ENCODE data around the gene KRTAP2-2. TPM values are rescaled to one million over a fixed set of nuclear protein-coding genes. Genes with fewer than 3 reads are reported as not detected.
"Not testable (repeated sequence)": the region's sequence is repeated elsewhere in the genome, so short reads cannot be mapped to it uniquely, and the experiment has no call there.

The KRTAP2-2 gene
- total RNA-seq, 1 experiment from 2014 or later, result not detected

DNA sequence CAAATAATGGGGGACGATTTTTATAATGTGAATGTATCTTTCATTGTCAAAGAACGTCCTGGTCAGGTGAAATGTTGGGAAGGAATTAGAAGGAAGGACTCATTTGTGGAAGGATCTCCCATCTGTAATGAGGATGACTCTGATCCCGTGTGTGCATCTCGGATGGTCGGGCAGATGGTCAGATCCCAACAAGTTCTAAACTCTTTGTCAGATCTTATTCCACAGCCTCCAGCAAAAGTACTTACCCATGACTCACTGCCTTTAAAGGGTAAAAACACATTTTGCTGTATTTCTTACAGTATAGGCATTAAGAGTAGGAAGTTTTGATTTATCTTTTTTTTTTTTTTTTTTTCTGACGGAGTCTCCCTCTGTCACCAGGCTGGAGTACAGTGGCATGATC lies 43.5 kb upstream of the KRTAP2-2 start:
- CTCF ChIA-PET, result no interaction called here
- peak overlapping the region; percentile 58; the same call in 1 of the 2 replicates for H3K27ac ChIP-seq
- intact Hi-C loops (cut with micrococcal nuclease; ENCODE audit: unreplicated experiment), result no loop called here
- H3K36me3 ChIP-seq (ENCODE audit: low read depth), result no peaks in the 10 kb centered on the region
- no peaks in the 10 kb centered on the region for H3K9me2 ChIP-seq (ENCODE audit: insufficient read depth)
- H3K4me1 ChIP-seq (replicated peaks; ENCODE audit: insufficient read depth), result peaks cover 29% of the 10 kb centered on the region
- no peaks in the 10 kb centered on the region for H3K79me2 ChIP-seq (ENCODE audit: low read depth)
- TF ChIP-seq EZH2 (IDR thresholded peaks at IDR 0.05; ENCODE audit: low read depth), result no peak
- TF ChIP-seq, protein P1, sequence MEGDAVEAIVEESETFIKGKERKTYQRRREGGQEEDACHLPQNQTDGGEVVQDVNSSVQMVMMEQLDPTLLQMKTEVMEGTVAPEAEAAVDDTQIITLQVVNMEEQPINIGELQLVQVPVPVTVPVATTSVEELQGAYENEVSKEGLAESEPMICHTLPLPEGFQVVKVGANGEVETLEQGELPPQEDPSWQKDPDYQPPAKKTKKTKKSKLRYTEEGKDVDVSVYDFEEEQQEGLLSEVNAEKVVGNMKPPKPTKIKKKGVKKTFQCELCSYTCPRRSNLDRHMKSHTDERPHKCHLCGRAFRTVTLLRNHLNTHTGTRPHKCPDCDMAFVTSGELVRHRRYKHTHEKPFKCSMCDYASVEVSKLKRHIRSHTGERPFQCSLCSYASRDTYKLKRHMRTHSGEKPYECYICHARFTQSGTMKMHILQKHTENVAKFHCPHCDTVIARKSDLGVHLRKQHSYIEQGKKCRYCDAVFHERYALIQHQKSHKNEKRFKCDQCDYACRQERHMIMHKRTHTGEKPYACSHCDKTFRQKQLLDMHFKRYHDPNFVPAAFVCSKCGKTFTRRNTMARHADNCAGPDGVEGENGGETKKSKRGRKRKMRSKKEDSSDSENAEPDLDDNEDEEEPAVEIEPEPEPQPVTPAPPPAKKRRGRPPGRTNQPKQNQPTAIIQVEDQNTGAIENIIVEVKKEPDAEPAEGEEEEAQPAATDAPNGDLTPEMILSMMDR (conservative IDR thresholded peaks at IDR 0.05), result no peak
- POLR2A ChIA-PET (ENCODE audit: unreplicated experiment), result no interaction called here
- H2AFZ ChIP-seq, result no peak overlapping the region
- no peaks in the 10 kb centered on the region for H3K9me3 ChIP-seq (ENCODE audit: insufficient read depth, low read depth)
- DNase-seq, result no peak
- BruUV-seq (replicated peaks), result no TSS peak
- 0 out of 2 replicates have a peak overlapping the region, but pooled peaks have one; percentile 37 for H3K4me2 ChIP-seq
- no peaks in the 10 kb centered on the region for H3K27me3 ChIP-seq (ENCODE audit: insufficient read depth, low read depth)
- H3F3A ChIP-seq (ENCODE audit: insufficient read depth, low read depth), result peaks cover 7% of the 10 kb centered on the region; the same call in 1 of the 2 replicates
- H3K4me3 ChIP-seq, result no peak overlapping the region
- H4K20me1 ChIP-seq (ENCODE audit: insufficient read depth), result no peaks in the 10 kb centered on the region

DNA sequence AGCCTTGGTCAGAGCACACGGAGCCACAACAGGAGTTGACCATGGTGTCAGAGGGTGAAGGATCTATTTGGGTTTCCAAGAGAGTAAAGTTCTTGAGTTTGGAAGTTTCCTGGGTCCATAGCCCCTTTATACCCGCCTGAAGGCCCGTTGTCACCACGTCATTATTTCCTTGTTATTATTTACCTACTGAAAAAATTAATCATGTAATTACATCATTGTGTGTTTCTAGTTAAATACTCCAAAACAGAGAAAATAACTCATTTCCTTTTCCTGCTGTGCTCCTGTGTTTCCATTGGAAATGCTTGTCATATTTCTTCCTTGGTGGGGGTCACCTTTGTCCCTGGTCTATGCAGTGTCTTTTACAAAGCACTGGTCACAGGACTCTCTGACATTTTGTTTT lies 43.0 kb upstream of the KRTAP2-2 start, which contains the start of gene KRTAP4-8:
Gene KRTAP4-8 (minus strand): TSS at position 101 of the 400 bp plus-strand sequence. CDS start 58 bp downstream, at position 43.
- H3F3A ChIP-seq (ENCODE audit: insufficient read depth, low read depth), result peaks cover 7% of the 10 kb centered on the region; the same call in 1 of the 2 replicates
- H3K4me1 ChIP-seq (replicated peaks; ENCODE audit: insufficient read depth), result peaks cover 29% of the 10 kb centered on the region
- intact Hi-C loops (cut with micrococcal nuclease; ENCODE audit: unreplicated experiment), result no loop called here
- no peak within 1 kb of the TSS for H2AFZ ChIP-seq
- H3K79me2 ChIP-seq (ENCODE audit: low read depth), result no peaks in the 10 kb centered on the region
- no peaks in the 10 kb centered on the region; the same call in 1 of the 2 replicates for H3K9me3 ChIP-seq (ENCODE audit: insufficient read depth, low read depth)
- DNase-seq, result no peak
- CTCF ChIA-PET, result no interaction called here
- H3K9me2 ChIP-seq (ENCODE audit: insufficient read depth), result no peaks in the 10 kb centered on the region
- TF ChIP-seq EZH2 (IDR thresholded peaks at IDR 0.05; ENCODE audit: low read depth), result no peak
- TF ChIP-seq, protein P1 (conservative IDR thresholded peaks at IDR 0.05), result no peak
- H4K20me1 ChIP-seq (ENCODE audit: insufficient read depth), result no peaks in the 10 kb centered on the region
- no peak within 1 kb of the TSS for H3K4me3 ChIP-seq
- POLR2A ChIA-PET (ENCODE audit: unreplicated experiment), result no interaction called here
- H3K27ac ChIP-seq, result peak within 1 kb of the TSS; percentile 58
- no peaks in the 10 kb centered on the region for H3K27me3 ChIP-seq (ENCODE audit: insufficient read depth, low read depth)
- no peaks in the 10 kb centered on the region for H3K36me3 ChIP-seq (ENCODE audit: low read depth)
- peak within 1 kb of the TSS; percentile 37; the same call in 1 of the 2 replicates for H3K4me2 ChIP-seq
- BruUV-seq (replicated peaks), result no TSS peak

DNA sequence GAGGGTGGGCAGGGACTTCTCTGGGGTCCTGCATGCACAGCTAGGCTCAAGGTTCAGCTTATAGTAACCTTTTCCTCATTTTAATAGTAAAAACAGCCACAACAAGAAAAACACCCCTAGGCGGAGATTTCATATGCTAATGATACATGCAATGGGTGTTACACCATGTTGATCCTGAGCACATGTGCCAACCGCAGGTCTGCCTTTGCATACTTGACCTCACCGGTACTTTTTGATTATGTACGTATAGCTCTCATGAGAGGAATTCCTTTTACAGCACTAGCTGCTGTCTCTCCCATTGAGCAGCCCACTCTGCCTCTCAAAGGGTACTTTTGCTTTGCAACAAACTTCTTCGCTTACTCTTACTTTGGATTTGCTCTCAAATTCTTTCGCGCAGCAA lies 41.0 kb upstream of the KRTAP2-2 start:
- H4K20me1 ChIP-seq (ENCODE audit: insufficient read depth), result no peaks in the 10 kb centered on the region
- ChIA-PET CTCF (no interaction called here), POLR2A (ENCODE audit: unreplicated experiment) (no interaction called here)
- no peak overlapping the region for H2AFZ ChIP-seq
- H3F3A ChIP-seq (ENCODE audit: insufficient read depth, low read depth), result peaks cover 7% of the 10 kb centered on the region; the same call in 1 of the 2 replicates
- DNase-seq, result no peak
- intact Hi-C loops (cut with micrococcal nuclease; ENCODE audit: unreplicated experiment), result no loop called here
- H3K79me2 ChIP-seq (ENCODE audit: low read depth), result no peaks in the 10 kb centered on the region
- H3K36me3 ChIP-seq (ENCODE audit: low read depth), result no peaks in the 10 kb centered on the region
- TF ChIP-seq, protein P1 (conservative IDR thresholded peaks at IDR 0.05), result no peak
- no peak for TF ChIP-seq EZH2 (IDR thresholded peaks at IDR 0.05; ENCODE audit: low read depth)
- H3K4me3 ChIP-seq, result no peak overlapping the region
- H3K9me2 ChIP-seq (ENCODE audit: insufficient read depth), result no peaks in the 10 kb centered on the region
- no TSS peak for BruUV-seq (replicated peaks)
- no peak overlapping the region for H3K27ac ChIP-seq
- H3K4me2 ChIP-seq, result no peak overlapping the region
- H3K9me3 ChIP-seq (ENCODE audit: insufficient read depth, low read depth), result no peaks in the 10 kb centered on the region; the same call in 1 of the 2 replicates
- peaks cover 29% of the 10 kb centered on the region for H3K4me1 ChIP-seq (replicated peaks; ENCODE audit: insufficient read depth)
- no peaks in the 10 kb centered on the region for H3K27me3 ChIP-seq (ENCODE audit: insufficient read depth, low read depth)

DNA sequence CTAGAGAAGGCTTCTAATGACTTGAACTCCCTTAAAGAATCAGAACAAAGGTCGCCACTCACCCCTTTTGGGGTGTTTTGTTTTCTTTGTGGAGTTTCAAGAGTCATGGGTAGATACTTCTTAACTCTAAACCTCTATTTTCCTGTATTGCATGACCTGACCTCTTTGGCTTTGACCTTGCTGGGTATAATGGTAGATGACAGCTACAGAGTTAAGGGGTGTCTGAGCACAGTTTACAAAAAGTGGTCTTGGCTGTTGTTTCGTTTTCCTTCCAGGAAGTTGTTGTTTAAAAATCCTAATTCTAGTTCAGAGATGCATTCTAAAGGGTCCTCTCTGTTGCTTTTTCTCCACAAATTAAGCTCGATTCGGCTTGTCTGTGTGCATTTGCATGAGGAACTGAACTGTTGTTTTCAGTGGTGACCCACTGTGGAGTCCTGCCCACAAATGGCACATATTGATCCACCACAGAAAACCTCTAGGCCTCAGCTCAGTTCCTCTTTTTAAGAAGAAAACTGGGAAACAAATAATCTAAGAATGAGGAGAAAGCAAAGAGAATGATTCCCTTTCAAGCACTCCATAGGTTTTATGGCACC lies 33.8 kb upstream of the KRTAP2-2 start:
- H4K20me1 ChIP-seq (ENCODE audit: insufficient read depth); DNase-seq; H3F3A ChIP-seq (ENCODE audit: insufficient read depth, low read depth); H3K9me2 ChIP-seq (ENCODE audit: insufficient read depth); H3K9me3 ChIP-seq (ENCODE audit: insufficient read depth, low read depth); H3K27me3 ChIP-seq (ENCODE audit: insufficient read depth, low read depth); H3K36me3 ChIP-seq (ENCODE audit: low read depth); POLR2A ChIA-PET (ENCODE audit: unreplicated experiment); intact Hi-C loops (cut with micrococcal nuclease; ENCODE audit: unreplicated experiment); H3K27ac ChIP-seq; H3K79me2 ChIP-seq (ENCODE audit: low read depth); H2AFZ ChIP-seq; H3K4me2 ChIP-seq; H3K4me3 ChIP-seq; CTCF ChIA-PET; BruUV-seq (replicated peaks): not testable (repeated sequence)
- peaks cover 16% of the 10 kb centered on the region for H3K4me1 ChIP-seq (replicated peaks; ENCODE audit: insufficient read depth)

DNA sequence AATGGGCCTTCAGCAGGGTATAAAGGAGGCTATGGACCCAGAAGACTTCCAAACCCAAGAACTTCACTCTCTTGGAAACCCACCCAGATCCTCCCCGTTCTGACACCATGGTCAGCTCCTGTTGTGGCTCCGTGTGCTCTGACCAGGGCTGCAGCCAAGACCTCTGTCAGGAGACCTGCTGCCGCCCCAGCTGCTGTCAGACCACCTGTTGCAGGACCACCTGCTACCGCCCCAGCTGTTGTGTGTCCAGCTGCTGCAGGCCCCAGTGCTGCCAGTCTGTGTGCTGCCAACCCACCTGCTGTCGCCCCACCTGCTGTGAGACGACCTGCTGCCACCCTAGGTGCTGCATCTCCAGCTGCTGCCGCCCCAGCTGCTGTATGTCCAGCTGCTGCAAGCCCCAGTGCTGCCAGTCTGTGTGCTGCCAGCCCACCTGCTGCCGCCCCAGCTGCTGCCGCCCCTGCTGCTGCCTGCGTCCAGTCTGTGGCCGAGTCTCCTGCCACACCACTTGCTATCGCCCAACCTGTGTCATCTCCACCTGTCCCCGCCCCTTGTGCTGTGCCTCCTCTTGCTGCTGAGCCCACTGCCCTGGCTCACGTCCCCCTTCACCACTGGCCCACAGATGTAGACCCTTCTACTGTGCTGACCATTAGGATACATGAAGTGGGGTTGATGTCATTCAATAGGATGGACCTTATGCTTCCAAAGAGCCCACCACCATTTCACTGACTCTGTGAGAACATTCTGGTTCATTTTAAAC lies 29.2 kb upstream of the KRTAP2-2 start, which contains the start of gene KRTAP4-7:
Gene KRTAP4-7 (plus strand): TSS at position 51 of the 757 bp plus-strand sequence. CDS start 57 bp downstream, at position 108.
- H3K4me3 ChIP-seq; POLR2A ChIA-PET (ENCODE audit: unreplicated experiment); CTCF ChIA-PET; BruUV-seq (replicated peaks); intact Hi-C loops (cut with micrococcal nuclease; ENCODE audit: unreplicated experiment); H4K20me1 ChIP-seq (ENCODE audit: insufficient read depth); H3K36me3 ChIP-seq (ENCODE audit: low read depth); H3K79me2 ChIP-seq (ENCODE audit: low read depth); DNase-seq; H2AFZ ChIP-seq; H3K9me2 ChIP-seq (ENCODE audit: insufficient read depth); H3K27me3 ChIP-seq (ENCODE audit: insufficient read depth, low read depth): not testable (repeated sequence)
- peaks cover 13% of the 10 kb centered on the region for H3F3A ChIP-seq (ENCODE audit: insufficient read depth, low read depth)
- H3K4me1 ChIP-seq (replicated peaks; ENCODE audit: insufficient read depth), result peaks cover 35% of the 10 kb centered on the region
- peaks cover 13% of the 10 kb centered on the region for H3K9me3 ChIP-seq (ENCODE audit: insufficient read depth, low read depth)
- peak within 1 kb of the TSS; percentile 56 for H3K4me2 ChIP-seq
- H3K27ac ChIP-seq, result peak within 1 kb of the TSS; percentile 69
